ENCODE results near the gene IRF5.

- TF ChIP-seq POLR2A (IDR thresholded peaks at IDR 0.05) = no peak
- TF ChIP-seq, protein P1, sequence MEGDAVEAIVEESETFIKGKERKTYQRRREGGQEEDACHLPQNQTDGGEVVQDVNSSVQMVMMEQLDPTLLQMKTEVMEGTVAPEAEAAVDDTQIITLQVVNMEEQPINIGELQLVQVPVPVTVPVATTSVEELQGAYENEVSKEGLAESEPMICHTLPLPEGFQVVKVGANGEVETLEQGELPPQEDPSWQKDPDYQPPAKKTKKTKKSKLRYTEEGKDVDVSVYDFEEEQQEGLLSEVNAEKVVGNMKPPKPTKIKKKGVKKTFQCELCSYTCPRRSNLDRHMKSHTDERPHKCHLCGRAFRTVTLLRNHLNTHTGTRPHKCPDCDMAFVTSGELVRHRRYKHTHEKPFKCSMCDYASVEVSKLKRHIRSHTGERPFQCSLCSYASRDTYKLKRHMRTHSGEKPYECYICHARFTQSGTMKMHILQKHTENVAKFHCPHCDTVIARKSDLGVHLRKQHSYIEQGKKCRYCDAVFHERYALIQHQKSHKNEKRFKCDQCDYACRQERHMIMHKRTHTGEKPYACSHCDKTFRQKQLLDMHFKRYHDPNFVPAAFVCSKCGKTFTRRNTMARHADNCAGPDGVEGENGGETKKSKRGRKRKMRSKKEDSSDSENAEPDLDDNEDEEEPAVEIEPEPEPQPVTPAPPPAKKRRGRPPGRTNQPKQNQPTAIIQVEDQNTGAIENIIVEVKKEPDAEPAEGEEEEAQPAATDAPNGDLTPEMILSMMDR (IDR thresholded peaks at IDR 0.05) = no peak
These were observed 49.0 kb upstream of the IRF5 start for GRCh38 chr7:128888756-128889095.
